ENCODE results near the gene CCDC167.

CCDC167 gene

DNA sequence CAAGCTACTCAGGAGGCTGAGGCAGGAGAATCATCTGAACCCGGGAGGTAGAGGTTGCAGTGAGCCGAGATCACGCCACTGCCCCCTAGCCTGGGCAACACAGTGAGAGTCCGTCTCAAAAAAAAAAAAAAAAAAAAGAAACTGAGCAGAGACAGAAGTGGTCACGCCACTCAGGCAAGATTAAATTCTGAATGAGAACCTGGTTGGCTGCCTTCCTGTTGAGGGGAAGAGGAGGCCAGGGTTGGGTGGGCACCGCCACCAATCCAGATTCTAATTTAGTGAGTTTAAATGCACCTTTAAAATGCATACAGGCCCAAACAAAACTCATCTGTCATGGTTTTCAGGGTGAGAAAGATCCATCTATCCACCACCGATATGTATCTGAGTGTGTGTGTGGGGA, 23.7 kb upstream of the CCDC167 start:
- DNase-seq (ENCODE audit: low read depth in 2 of 2) = no peak
- no peak overlapping the region for H3K4me3 ChIP-seq (replicated peaks in 1 of 2; ENCODE audit: low read depth in 2 of 2, low read length in 2 of 2)
- TF ChIP-seq, protein P1, sequence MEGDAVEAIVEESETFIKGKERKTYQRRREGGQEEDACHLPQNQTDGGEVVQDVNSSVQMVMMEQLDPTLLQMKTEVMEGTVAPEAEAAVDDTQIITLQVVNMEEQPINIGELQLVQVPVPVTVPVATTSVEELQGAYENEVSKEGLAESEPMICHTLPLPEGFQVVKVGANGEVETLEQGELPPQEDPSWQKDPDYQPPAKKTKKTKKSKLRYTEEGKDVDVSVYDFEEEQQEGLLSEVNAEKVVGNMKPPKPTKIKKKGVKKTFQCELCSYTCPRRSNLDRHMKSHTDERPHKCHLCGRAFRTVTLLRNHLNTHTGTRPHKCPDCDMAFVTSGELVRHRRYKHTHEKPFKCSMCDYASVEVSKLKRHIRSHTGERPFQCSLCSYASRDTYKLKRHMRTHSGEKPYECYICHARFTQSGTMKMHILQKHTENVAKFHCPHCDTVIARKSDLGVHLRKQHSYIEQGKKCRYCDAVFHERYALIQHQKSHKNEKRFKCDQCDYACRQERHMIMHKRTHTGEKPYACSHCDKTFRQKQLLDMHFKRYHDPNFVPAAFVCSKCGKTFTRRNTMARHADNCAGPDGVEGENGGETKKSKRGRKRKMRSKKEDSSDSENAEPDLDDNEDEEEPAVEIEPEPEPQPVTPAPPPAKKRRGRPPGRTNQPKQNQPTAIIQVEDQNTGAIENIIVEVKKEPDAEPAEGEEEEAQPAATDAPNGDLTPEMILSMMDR (IDR thresholded peaks at IDR 0.05; ENCODE audit: low read depth, low read length) = no peak

DNA sequence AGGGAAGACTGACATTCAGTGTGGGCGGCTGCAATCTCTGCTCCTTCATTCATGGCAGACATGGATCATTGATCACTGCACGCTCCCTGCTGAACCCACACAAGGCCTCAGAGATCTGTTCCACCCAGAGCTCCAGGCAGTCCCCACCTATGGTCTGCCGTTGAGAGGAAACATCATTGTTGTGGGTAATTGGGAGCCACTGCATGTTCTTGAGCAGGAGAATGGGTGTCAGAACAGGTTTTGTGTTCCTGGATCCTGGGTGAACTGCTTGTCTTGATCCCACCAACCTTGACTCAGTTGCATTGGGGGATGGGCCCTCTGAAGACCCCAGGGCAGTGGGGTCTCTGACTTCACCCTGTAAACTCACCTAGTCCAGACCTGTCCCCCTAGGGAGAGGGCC, 23.1 kb upstream of the CCDC167 start:
- TF ChIP-seq, protein P1 (IDR thresholded peaks at IDR 0.05; ENCODE audit: low read depth, low read length) = no peak

DNA sequence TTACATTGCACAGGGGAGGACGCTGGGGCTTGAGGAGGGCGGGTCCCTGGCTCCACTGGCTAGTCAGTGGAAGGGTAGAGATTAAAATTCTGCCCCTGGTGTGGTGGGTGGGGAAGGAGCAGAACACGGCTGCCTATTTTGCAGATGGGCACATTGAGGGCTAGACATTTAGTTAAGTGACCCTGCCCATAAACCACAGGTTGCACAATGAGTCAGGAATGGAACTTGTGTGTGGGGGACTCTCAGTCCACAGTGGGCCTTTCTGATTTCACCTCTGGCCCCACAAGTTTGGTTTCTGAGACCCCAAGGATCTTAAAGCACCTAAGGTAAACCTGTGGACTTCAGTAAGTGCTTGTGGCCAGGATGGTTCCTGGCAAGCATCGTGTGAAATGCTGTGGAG, 22.0 kb upstream of the CCDC167 start:
- TF ChIP-seq, protein P1 (IDR thresholded peaks at IDR 0.05; ENCODE audit: low read depth, low read length) = no peak
- DNase-seq (ENCODE audit: low read depth in 2 of 2) = no peak
- H3K4me3 ChIP-seq (replicated peaks in 1 of 2; ENCODE audit: low read depth in 2 of 2, low read length in 2 of 2) = no peak overlapping the region

More for the DNA sequence above, 23.1 kb upstream of the CCDC167 start:
- DNase-seq (ENCODE audit: low read depth in 2 of 2) = no peak
- H3K4me3 ChIP-seq (replicated peaks in 1 of 2; ENCODE audit: low read depth in 2 of 2, low read length in 2 of 2) = no peak overlapping the region

DNA sequence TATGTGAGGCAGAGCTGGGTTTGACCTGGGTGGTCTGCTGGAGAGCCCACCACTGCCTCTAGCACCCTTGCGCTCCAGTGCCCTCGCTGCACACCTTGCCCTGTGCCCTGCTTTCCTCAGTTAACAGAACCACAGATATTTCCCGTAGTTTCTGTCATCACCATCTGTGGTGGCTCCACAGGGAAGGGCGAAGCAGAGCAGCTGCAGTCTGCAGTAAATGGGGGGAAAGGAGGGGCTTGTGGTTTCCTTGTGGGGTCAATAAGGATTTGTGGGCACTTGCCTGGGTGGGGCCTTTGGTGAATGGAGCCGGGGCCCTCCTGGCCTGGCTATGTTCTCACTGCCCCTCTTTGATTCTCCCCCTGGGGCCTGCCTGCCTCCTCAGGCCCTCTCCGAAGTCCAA, 21.2 kb upstream of the CCDC167 start:
- no peak for DNase-seq (ENCODE audit: low read depth in 2 of 2)
- no peak overlapping the region for H3K4me3 ChIP-seq (replicated peaks in 1 of 2; ENCODE audit: low read depth in 2 of 2, low read length in 2 of 2)
- TF ChIP-seq, protein P1 (IDR thresholded peaks at IDR 0.05; ENCODE audit: low read depth, low read length) = no peak

DNA sequence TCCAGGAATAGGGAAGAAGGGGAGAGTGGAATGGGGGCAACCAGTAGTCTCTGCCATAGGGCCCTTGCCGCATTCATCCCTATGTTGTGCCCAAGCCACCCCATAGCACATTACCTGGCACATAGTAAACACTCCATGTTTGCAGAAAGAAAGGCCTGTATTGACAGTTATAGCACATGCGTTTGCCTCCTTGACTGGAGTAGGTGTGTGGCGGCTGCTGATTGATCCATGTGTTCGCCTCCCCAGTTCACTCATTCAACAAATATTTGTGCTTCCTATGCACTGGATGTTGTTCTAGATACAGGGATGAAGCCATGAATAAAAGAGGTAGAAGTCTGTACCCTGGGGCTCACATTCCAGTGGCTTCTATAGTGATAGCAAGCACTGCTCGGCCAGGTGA, 19.8 kb upstream of the CCDC167 start:
- no peak overlapping the region for H3K4me3 ChIP-seq (replicated peaks in 1 of 2; ENCODE audit: low read depth in 2 of 2, low read length in 2 of 2)
- DNase-seq (ENCODE audit: low read depth in 2 of 2) = no peak
- TF ChIP-seq, protein P1 (IDR thresholded peaks at IDR 0.05; ENCODE audit: low read depth, low read length) = no peak

DNA sequence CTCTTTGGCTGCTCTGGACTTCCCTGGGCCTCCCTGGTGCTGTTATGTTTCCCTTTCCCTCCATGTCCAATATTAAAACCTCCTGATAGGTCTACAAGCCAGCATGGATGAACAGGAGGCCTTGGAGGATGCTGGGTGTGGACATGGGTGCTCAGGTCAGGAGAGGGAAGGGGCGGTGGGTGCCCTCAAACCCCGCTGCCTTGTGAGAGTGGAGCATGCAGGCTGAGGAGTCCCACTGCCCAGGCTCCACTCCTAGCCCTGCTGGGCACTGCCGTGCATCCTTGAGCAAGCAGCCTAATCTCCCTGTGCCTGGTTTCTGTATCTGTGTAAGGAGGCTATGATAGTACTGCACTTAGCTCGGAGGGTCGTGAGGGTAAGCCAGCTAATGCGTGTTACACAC, 18.4 kb upstream of the CCDC167 start:
- TF ChIP-seq, protein P1 (IDR thresholded peaks at IDR 0.05; ENCODE audit: low read depth, low read length) = no peak
- no peak for DNase-seq (ENCODE audit: low read depth in 2 of 2)
- no peak overlapping the region for H3K4me3 ChIP-seq (replicated peaks in 1 of 2; ENCODE audit: low read depth in 2 of 2, low read length in 2 of 2)

DNA sequence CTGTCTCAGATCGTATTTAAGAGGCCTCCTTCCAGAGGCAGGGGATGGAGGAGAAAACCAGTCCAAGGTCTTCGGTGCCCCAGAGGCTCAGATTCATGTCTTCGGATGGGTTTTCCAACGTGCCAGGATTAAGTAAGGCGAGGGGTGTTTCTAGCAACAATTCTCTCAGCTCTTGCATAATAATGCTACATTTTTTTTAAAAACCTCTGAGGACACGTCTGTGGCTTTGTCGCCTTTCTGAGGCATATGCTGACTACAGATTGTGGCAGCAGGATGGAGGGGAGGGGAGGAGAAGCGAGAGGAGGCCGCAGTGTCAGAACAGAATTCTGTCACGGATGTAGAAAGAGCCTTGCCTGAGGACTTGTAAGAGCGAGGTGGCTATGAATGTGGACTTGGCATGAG, 17.7 kb upstream of the CCDC167 start:
- H3K4me3 ChIP-seq (replicated peaks in 1 of 2; ENCODE audit: low read depth in 2 of 2, low read length in 2 of 2) = no peak overlapping the region
- DNase-seq (ENCODE audit: low read depth in 2 of 2) = no peak
- TF ChIP-seq, protein P1 (IDR thresholded peaks at IDR 0.05; ENCODE audit: low read depth, low read length) = no peak

All from cardiac fibroblast (primary cell).